CD4-positive, alpha-beta memory T cell (primary cell): ENCODE results near the gene WBP1. TPM values are rescaled to one million over a fixed set of nuclear protein-coding genes. Genes with fewer than 3 reads are reported as not detected.
"Not testable (repeated sequence)": the region's sequence is repeated elsewhere in the genome, so short reads cannot be mapped to it uniquely, and the experiment has no call there.

Source experiments
- CTCF ChIA-PET: fragments of 350-600 bp; sonication (Branson Sonifier 250); formaldehyde crosslinking; loops from one replicate; lab custom pipeline; 2021; ENCODE audit warnings: inconsistent platforms; ENCODE audit not compliant: partially characterized antibody; lab: Charles Lee
- POLR2A ChIA-PET: fragments of 350-600 bp; sonication (Branson Sonifier 250); formaldehyde crosslinking; loops from one replicate; lab custom pipeline; 2021; ENCODE audit not compliant: partially characterized antibody; lab: Charles Lee
- DNase-seq, 5 donors: peaks; one replicate each; pipeline versions ENCODE4 v3.0.0 to v3.0.0-alpha.2; 2020 to 2022; ENCODE audit warnings: mixed read lengths in 1 of 5
- H3K27ac ChIP-seq: one replicate; pipeline ENCODE4 v1.7.0; 2013; ENCODE audit warnings: low read depth, low read length
- H3K27me3 ChIP-seq: 2 replicates; pipeline ENCODE4 v1.7.0; 2013; ENCODE audit warnings: mild to moderate bottlenecking, low read length, moderate library complexity; ENCODE audit not compliant: insufficient read depth
- H3K36me3 ChIP-seq: 2 replicates; pipeline ENCODE4 v1.7.0; 2013; ENCODE audit warnings: mild to moderate bottlenecking, low read length, moderate library complexity; ENCODE audit not compliant: insufficient read depth
- H3K4me1 ChIP-seq: 2 replicates; pipeline ENCODE4 v1.7.0; 2013; ENCODE audit warnings: mild to moderate bottlenecking, low read length, moderate library complexity; ENCODE audit not compliant: insufficient read depth
- H3K4me3 ChIP-seq, 2 donors: one replicate each; pipeline ENCODE4 v1.7.0; 2013; ENCODE audit warnings: low read length in 2 of 2, mild to moderate bottlenecking in 1 of 2
- H3K9me3 ChIP-seq, 2 donors: one replicate each; pipeline ENCODE4 v1.7.0; 2013; ENCODE audit warnings: low read length in 2 of 2, control low read depth in 1 of 2; ENCODE audit not compliant: control insufficient read depth in 1 of 2
- H3K27ac Mint-ChIP-seq, 7 donors: one replicate each; pipeline ENCODE4 v1.8.0; 2020 to 2021; ENCODE audit warnings: mixed read lengths in 7 of 7, mild to moderate bottlenecking in 6 of 7, inconsistent platforms in 3 of 7, moderate library complexity in 3 of 7
- H3K27me3 Mint-ChIP-seq, 2 donors: one replicate each; pipeline ENCODE4 v1.8.0; 2020 to 2021; ENCODE audit warnings: mixed read lengths in 2 of 2
- H3K36me3 Mint-ChIP-seq, 2 donors: one replicate each; pipeline ENCODE4 v1.8.0; 2020 to 2021; ENCODE audit warnings: mixed read lengths in 2 of 2, inconsistent platforms in 1 of 2, mild to moderate bottlenecking in 1 of 2
- H3K4me1 Mint-ChIP-seq, 4 donors: one replicate each; pipeline ENCODE4 v1.8.0; 2020 to 2021; ENCODE audit warnings: mixed read lengths in 4 of 4, mild to moderate bottlenecking in 1 of 4
- H3K4me3 Mint-ChIP-seq, 8 donors: one replicate each; pipeline ENCODE4 v1.8.0; 2020 to 2021; ENCODE audit warnings: mixed read lengths in 8 of 8, mild to moderate bottlenecking in 7 of 8, moderate library complexity in 6 of 8, inconsistent platforms in 3 of 8
- H3K9me3 Mint-ChIP-seq, 8 donors: one replicate each; pipeline ENCODE4 v1.8.0; 2020 to 2021; ENCODE audit warnings: mixed read lengths in 8 of 8, mild to moderate bottlenecking in 5 of 8, inconsistent platforms in 3 of 8, moderate library complexity in 1 of 8
- intact Hi-C: fragments of 100-400 bp; cut with micrococcal nuclease; formaldehyde crosslinking; loops from one replicate; pipeline ENCODE4 v1.15.1; 2023
- polyA plus RNA-seq, 2 donors: library from polyadenylated mRNA; unstranded; fragments of 300-500 nt; fragmentation: Illumina TruSeq; gene quantifications; one replicate each; pipeline ENCODE4 v1.2.3, GENCODE V29; 2021
- total RNA-seq, 2 experiments: library from RNA; stranded (reverse); gene quantifications; one replicate each; pipeline ENCODE4 v1.2.3, GENCODE V29; 2021

The WBP1 gene
- total and polyA plus RNA-seq, 4 experiments from 2014 or later, result 38.1 to 109 (median 74.7) TPM

- Histone ChIP-seq H3K9me3 (no peaks in the 10 kb centered on the region), H3K27me3 (peaks cover 20% of the 10 kb centered on the region), H3K27ac (no peak within 1 kb of the TSS), H3K4me1 (peaks cover 17% of the 10 kb centered on the region), H3K36me3 (no peaks in the 10 kb centered on the region), H3K4me3 (peak within 1 kb of the TSS in 1 of 2 donors; percentile 8)
- H3K4me1 Mint-ChIP-seq, result peaks cover 3 to 11% (median 8%) of the 10 kb centered on the region in 4 donors
- no peaks in the 10 kb centered on the region for H3K36me3 Mint-ChIP-seq
- ChIA-PET POLR2A (interaction anchor here (2.0 kb wide), 1 partner anchor 30 kb away, joined by 4 read pairs; the partner anchor contains the start of gene MRPL53), CTCF (no interaction called here)
- H3K9me3 Mint-ChIP-seq, result no peaks in the 10 kb centered on the region
- peak in 2 of 5 donors; percentile 30 to 56 for DNase-seq
- H3K27me3 Mint-ChIP-seq, result peaks cover 17 to 28% of the 10 kb centered on the region in 2 donors
- intact Hi-C loops, result no loop called here
- peak within 1 kb of the TSS in 7 of 8 donors; percentile 65 to 83 (median 73) for H3K4me3 Mint-ChIP-seq
- H3K27ac Mint-ChIP-seq, result peak within 1 kb of the TSS in 2 of 7 donors; percentile 51 to 89
These were observed 16.4 kb upstream of the WBP1 start, which contains the start of gene RTKN for GRCh38 chr2:74441690-74442482. Gene RTKN, minus strand, starts transcription at chr2:74441937. Its CDS starts 121 bp downstream, at chr2:74441816.

- H3K27ac ChIP-seq, POLR2A ChIA-PET, intact Hi-C loops, H3K36me3 ChIP-seq, H3K36me3 Mint-ChIP-seq, H3K9me3 ChIP-seq, H3K4me3 ChIP-seq, CTCF ChIA-PET, H3K9me3 Mint-ChIP-seq, DNase-seq: not testable (repeated sequence)
- Mint-ChIP-seq H3K27me3 (peaks cover 17 to 28% of the 10 kb centered on the region in 2 donors), H3K4me3 (peak overlapping the region in 7 of 8 donors; percentile 61 to 83 (median 73)), H3K4me1 (peaks cover 3 to 11% (median 8%) of the 10 kb centered on the region in 4 donors), H3K27ac (peak overlapping the region in 1 of 7 donors; percentile 89)
- Histone ChIP-seq H3K4me1 (peaks cover 17% of the 10 kb centered on the region), H3K27me3 (peaks cover 20% of the 10 kb centered on the region)
These were observed 15.5 kb upstream of the WBP1 start for GRCh38 chr2:74442483-74443297.

DNA sequence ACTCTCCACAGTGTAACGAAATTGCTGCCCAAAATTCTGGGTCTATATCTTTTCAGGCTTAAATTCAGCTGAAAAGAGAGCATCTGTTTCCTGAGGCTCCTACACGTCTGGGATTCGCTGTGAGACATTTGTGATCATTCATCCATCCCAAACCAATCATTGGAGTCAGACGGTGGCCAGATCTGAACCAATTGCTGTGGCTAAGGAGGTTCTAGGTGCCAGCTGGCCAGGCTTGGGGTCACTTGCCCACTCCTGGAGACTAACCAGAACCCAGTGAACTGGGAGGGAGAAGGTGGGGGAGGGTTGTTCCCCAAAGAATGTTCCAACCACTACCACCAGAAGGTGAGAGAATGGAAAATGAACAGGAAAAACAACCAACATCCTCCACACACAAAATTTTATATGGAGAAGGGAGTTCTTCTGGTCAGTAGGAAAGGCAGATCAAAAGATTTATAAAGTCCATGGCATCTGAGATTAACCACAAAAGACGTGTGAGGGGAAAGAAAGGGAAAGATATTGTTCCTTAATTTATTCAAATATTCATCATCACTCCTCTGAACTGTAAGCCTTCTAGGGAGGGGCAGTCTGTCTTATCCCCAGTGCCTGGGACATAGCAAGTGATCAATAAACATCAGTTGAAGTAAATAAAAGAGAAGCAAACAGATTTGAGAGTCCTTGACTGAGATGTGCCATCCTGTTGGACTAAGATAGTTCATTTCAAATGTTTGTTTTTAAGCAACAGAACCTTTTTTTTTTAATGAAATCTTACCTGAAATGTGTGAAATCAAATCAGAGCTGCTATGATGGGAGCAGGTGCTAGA, 13.5 kb upstream of the WBP1 start:
- Histone ChIP-seq H3K4me1 (peaks cover 17% of the 10 kb centered on the region), H3K27ac (no peak overlapping the region), H3K36me3 (no peaks in the 10 kb centered on the region), H3K9me3 (no peaks in the 10 kb centered on the region), H3K27me3 (peaks cover 20% of the 10 kb centered on the region), H3K4me3 (no peak overlapping the region)
- Mint-ChIP-seq H3K9me3 (no peaks in the 10 kb centered on the region), H3K27ac (no peak overlapping the region), H3K4me3 (no peak overlapping the region), H3K36me3 (no peaks in the 10 kb centered on the region), H3K4me1 (peaks cover 3 to 9% (median 5%) of the 10 kb centered on the region in 4 donors), H3K27me3 (peaks cover 12 to 15% of the 10 kb centered on the region in 2 donors)
- intact Hi-C loops, result no loop called here
- no peak for DNase-seq
- ChIA-PET POLR2A (interaction anchor here (0.7 kb wide), 1 partner anchor 286 kb away, joined by 3 read pairs; no protein-coding TSS in a partner anchor), CTCF (interaction anchor here (1.2 to 1.5 kb wide), 2 partner anchors 20 to 38 kb away, joined by 3 read pairs; partner anchors contain the start of genes CCDC142 and TTC31)

- Histone ChIP-seq H3K36me3 (no peaks in the 10 kb centered on the region), H3K9me3 (no peaks in the 10 kb centered on the region), H3K4me3 (no peak overlapping the region), H3K27me3 (no peaks in the 10 kb centered on the region), H3K4me1 (peaks cover 6% of the 10 kb centered on the region), H3K27ac (no peak overlapping the region)
- peaks cover 1 to 4% (median 3%) of the 10 kb centered on the region in 4 donors for H3K4me1 Mint-ChIP-seq
- H3K27ac Mint-ChIP-seq, result no peak overlapping the region
- intact Hi-C loops, result no loop called here
- H3K27me3 Mint-ChIP-seq, result peaks cover 6 to 8% of the 10 kb centered on the region in 2 donors
- CTCF ChIA-PET, result no interaction called here
- no peaks in the 10 kb centered on the region for H3K9me3 Mint-ChIP-seq
- POLR2A ChIA-PET, result no interaction called here
- no peak for DNase-seq
- H3K36me3 Mint-ChIP-seq, result no peaks in the 10 kb centered on the region
- no peak overlapping the region for H3K4me3 Mint-ChIP-seq
These were observed 10.8 kb upstream of the WBP1 start for GRCh38 chr2:74447230-74447999.

DNA sequence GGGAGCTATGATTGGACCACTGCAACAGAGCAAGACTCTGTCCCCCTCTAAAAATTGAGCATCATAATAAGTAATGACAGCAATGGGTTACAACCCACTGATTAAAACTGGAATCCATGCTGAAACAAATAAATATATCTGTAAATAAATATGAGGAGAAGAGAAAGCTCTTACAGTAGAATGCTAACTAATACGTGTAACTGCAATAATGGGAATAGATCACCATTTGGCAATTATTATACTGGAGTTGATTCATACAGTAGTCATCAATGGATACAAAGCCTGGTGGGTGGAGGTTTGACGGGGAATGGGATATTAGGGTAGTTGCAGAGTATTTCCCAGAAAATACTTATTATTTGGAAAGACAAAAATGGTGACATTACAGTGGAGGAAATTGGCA, 9.5 kb upstream of the WBP1 start:
- Histone ChIP-seq H3K4me1 (peaks cover 16% of the 10 kb centered on the region), H3K9me3 (no peaks in the 10 kb centered on the region), H3K27ac (no peak overlapping the region), H3K27me3 (no peaks in the 10 kb centered on the region), H3K4me3 (no peak overlapping the region), H3K36me3 (no peaks in the 10 kb centered on the region)
- ChIA-PET CTCF (interaction anchor here (1.0 kb wide), 1 partner anchor 140 kb away, joined by 3 read pairs; no protein-coding TSS in a partner anchor), POLR2A (no interaction called here)
- no peak for DNase-seq
- intact Hi-C loops, result no loop called here
- Mint-ChIP-seq H3K9me3 (no peaks in the 10 kb centered on the region), H3K27me3 (peaks cover 3 to 7% of the 10 kb centered on the region in 2 donors), H3K4me1 (peaks cover 10 to 13% (median 12%) of the 10 kb centered on the region in 4 donors), H3K36me3 (no peaks in the 10 kb centered on the region), H3K27ac (no peak overlapping the region), H3K4me3 (no peak overlapping the region)

DNA sequence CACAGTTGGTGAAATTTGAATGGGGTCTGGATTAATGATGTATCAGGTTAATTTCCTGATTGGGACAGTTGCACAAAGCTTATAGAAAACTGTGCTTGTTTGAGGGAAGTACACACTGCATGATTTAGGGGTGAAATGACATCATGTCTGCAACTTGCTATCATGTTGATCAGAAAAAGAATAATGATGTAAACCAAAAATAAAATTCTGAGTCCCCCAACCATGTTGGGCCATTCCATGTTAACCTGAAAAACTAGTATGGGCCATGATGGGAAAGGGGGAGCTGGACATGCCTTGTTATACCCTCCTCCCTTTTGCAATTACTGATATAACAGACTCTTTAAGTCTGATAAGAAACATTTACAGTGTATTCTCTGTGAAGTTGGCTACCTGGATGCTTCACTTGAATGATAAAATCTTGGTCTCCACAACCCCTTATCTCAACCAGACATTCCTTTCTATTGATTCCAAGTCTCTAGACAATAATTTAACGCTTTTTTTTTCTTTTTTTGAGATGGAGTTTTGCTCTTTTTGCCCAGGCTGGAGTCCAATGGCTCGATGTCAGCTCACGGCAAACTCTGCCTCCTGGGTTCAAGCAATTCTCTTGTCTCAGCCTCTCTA, 7.6 kb upstream of the WBP1 start:
- H3K27ac ChIP-seq, result no peak overlapping the region
- Mint-ChIP-seq H3K27ac (peak overlapping the region in 3 of 7 donors; percentile 4 to 26 (median 15)), H3K4me1 (peaks cover 23 to 28% (median 27%) of the 10 kb centered on the region in 4 donors), H3K4me3 (no peak overlapping the region), H3K27me3 (no peaks in the 10 kb centered on the region), H3K36me3 (peaks cover 3 to 7% of the 10 kb centered on the region in 2 donors), H3K9me3 (no peaks in the 10 kb centered on the region)
- H3K4me1 ChIP-seq, result peaks cover 29% of the 10 kb centered on the region
- no peaks in the 10 kb centered on the region for H3K27me3 ChIP-seq
- H3K36me3 ChIP-seq, result no peaks in the 10 kb centered on the region
- ChIA-PET POLR2A (interaction anchor here (0.7 kb wide), 2 partner anchors 25 to 32 kb away, joined by 3 to 4 read pairs; partner anchors contain the start of genes CCDC142 and TTC31), CTCF (interaction anchor here (1.1 kb wide), 1 partner anchor 32 kb away, joined by 3 read pairs; the partner anchor contains the start of genes CCDC142 and TTC31)
- DNase-seq, result no peak
- intact Hi-C loops, result loop anchor here (10.0 kb wide), 1 partner anchor 526 kb away; the partner anchor contains the start of gene DGUOK
- no peak overlapping the region for H3K4me3 ChIP-seq
- H3K9me3 ChIP-seq, result no peaks in the 10 kb centered on the region
